Liver (tissue), 9 donors: Measurements from ENCODE around the gene NMU. TPM values are rescaled to one million over a fixed set of nuclear protein-coding genes. Genes with fewer than 3 reads are reported as not detected.
"Not testable (repeated sequence)": the region's sequence is repeated elsewhere in the genome, so short reads cannot be mapped to it uniquely, and the experiment has no call there.

Experiments used
- DNase-seq: peaks from one replicate; pipeline ENCODE4 v3.0.0-alpha.2; 2017; ENCODE audit warnings: low spot score
- H3K27ac ChIP-seq, 2 donors: one replicate each; pipeline ENCODE4 v1.7.0; 2013; ENCODE audit warnings: inconsistent platforms in 2 of 2, low read length in 2 of 2, control low read depth in 1 of 2, low read depth in 1 of 2, mild to moderate bottlenecking in 1 of 2
- H3K27me3 ChIP-seq, 4 donors: one replicate each; pipeline versions ENCODE4 v1.6.1 to v1.7.0; 2013; ENCODE audit warnings: low read length in 3 of 4, inconsistent platforms in 1 of 4, mild to moderate bottlenecking in 1 of 4, moderate library complexity in 1 of 4; ENCODE audit not compliant: control insufficient read depth in 4 of 4, insufficient read depth in 4 of 4
- H3K36me3 ChIP-seq, 4 donors: one replicate each; pipeline versions ENCODE4 v1.6.1 to v1.7.0; 2013; ENCODE audit warnings: low read length in 3 of 4, mild to moderate bottlenecking in 3 of 4, low read depth in 1 of 4, moderate library complexity in 1 of 4; ENCODE audit not compliant: control insufficient read depth in 4 of 4, insufficient read depth in 3 of 4
- H3K4me1 ChIP-seq, 4 donors: one replicate each; pipeline versions ENCODE4 v1.6.1 to v1.7.0; 2013; ENCODE audit warnings: low read length in 3 of 4, mild to moderate bottlenecking in 3 of 4, moderate library complexity in 1 of 4; ENCODE audit not compliant: control insufficient read depth in 4 of 4, insufficient read depth in 4 of 4
- H3K4me3 ChIP-seq, 3 donors: one replicate each; pipeline versions ENCODE4 v1.6.1 to v1.7.0; 2013; ENCODE audit warnings: low read length in 3 of 3, control low read depth in 1 of 3, low read depth in 1 of 3, mild to moderate bottlenecking in 1 of 3
- H3K9ac ChIP-seq, 2 donors: one replicate each; pipeline ENCODE4 v1.7.0; 2013; ENCODE audit warnings: low read length in 2 of 2, mild to moderate bottlenecking in 2 of 2, moderate library complexity in 2 of 2, control low read depth in 1 of 2, low read depth in 1 of 2
- H3K9me3 ChIP-seq, 4 donors: one replicate each; pipeline versions ENCODE4 v1.6.1 to v1.7.0; 2013; ENCODE audit warnings: low read length in 3 of 4; ENCODE audit not compliant: control insufficient read depth in 4 of 4
- ATF3 ChIP-seq: IDR thresholded peaks from 2 replicates; pipeline ENCODE4 v1.6.1; 2016; ENCODE audit warnings: antibody characterized with exemption
- CTCF ChIP-seq: fragments of 150-350 bp; IDR thresholded peaks from 2 replicates; pipeline ENCODE4 v1.5.1; 2017; ENCODE audit warnings: improper control_type of control experiment, low read depth, low read length; ENCODE audit not compliant: missing input control
- EGR1 ChIP-seq, 2 donors: IDR thresholded peaks; 2 replicates each; pipeline ENCODE4 v1.6.1; 2016 to 2018; ENCODE audit warnings: antibody characterized with exemption in 2 of 2, low read depth in 2 of 2
- FOXA1 ChIP-seq: IDR thresholded peaks from 2 replicates; pipeline ENCODE4 v1.6.1; 2016; ENCODE audit warnings: antibody characterized with exemption
- FOXA2 ChIP-seq: IDR thresholded peaks from 2 replicates; pipeline ENCODE4 v1.6.1; 2016; ENCODE audit warnings: antibody characterized with exemption
- GABPA ChIP-seq, 2 donors: IDR thresholded peaks in 1 of 2; conservative IDR thresholded peaks in 1 of 2; 2 replicates each; pipeline ENCODE4 v1.6.1; 2016; ENCODE audit warnings: antibody characterized with exemption in 2 of 2, mild to moderate bottlenecking in 1 of 2, moderate library complexity in 1 of 2
- HNF4A ChIP-seq, 2 donors: conservative IDR thresholded peaks; 2 replicates each; pipeline ENCODE4 v1.6.1; 2016; ENCODE audit warnings: antibody characterized with exemption in 2 of 2, mild to moderate bottlenecking in 2 of 2
- HNF4G ChIP-seq: IDR thresholded peaks from 2 replicates; pipeline ENCODE4 v1.6.1; 2016; ENCODE audit warnings: antibody characterized with exemption
- MAX ChIP-seq: IDR thresholded peaks from 2 replicates; pipeline ENCODE4 v1.6.1; 2016; ENCODE audit warnings: antibody characterized with exemption
- RAD21 ChIP-seq, 2 donors: IDR thresholded peaks; 2 replicates each; pipeline ENCODE4 v1.6.1; 2016; ENCODE audit warnings: antibody characterized with exemption in 2 of 2, mild to moderate bottlenecking in 2 of 2
- REST ChIP-seq: IDR thresholded peaks from 2 replicates; pipeline ENCODE4 v1.6.1; 2016; ENCODE audit warnings: antibody characterized with exemption, mild to moderate bottlenecking
- SP1 ChIP-seq: IDR thresholded peaks from 2 replicates; pipeline ENCODE4 v1.6.1; 2018; ENCODE audit warnings: antibody characterized with exemption, mild to moderate bottlenecking
- TAF1 ChIP-seq: conservative IDR thresholded peaks from 2 replicates; pipeline ENCODE4 v1.6.1; 2016; ENCODE audit warnings: antibody characterized with exemption, mild to moderate bottlenecking
- YY1 ChIP-seq: IDR thresholded peaks from 2 replicates; pipeline ENCODE4 v1.6.1; 2016; ENCODE audit warnings: antibody characterized with exemption, mild to moderate bottlenecking
- ZBTB33 ChIP-seq: IDR thresholded peaks from 2 replicates; pipeline ENCODE4 v1.6.1; 2016; ENCODE audit warnings: antibody characterized with exemption
- WGBS: extraction: QIAGEN DNeasy Blood & Tissue Kit; methylation state at CpG from one replicate; pipeline ENCODE4 v1.1.7; 2013; 5-methylcytosine and 5-hydroxymethylcytosine counted together
- polyA plus RNA-seq, 2 donors: library from polyadenylated mRNA; stranded (reverse) in 1 of 2; unstranded in 1 of 2; fragments of 200-250 nt in 1 of 2; fragments of >200 nt in 1 of 2; fragmentation: Nextera tagmentation in 1 of 2; extraction: Ambion mirVana in 1 of 2; gene quantifications; one replicate each; pipeline versions ENCODE4 v1.2.1 to v1.2.3, GENCODE V29; 2013 to 2015
- total RNA-seq, 2 donors: library from RNA; depleted of rRNA; stranded (reverse); fragments of >200 nt; gene quantifications; one replicate each; pipeline ENCODE4 v1.2.3, GENCODE V29; 2014
- donor health status: healthy.
- donor health status: healthy.
- donor health status: healthy.
- donor health status: healthy.
- donor health status: healthy.

The NMU gene
- total and polyA plus RNA-seq, 4 donors: 1.6 TPM; not detected in 3

- Histone ChIP-seq H3K4me1 (peaks cover 3 to 11% (median 6%) of the 10 kb centered on the region in 4 donors), H3K27ac (no peak overlapping the region), H3K27me3 (peaks cover 0 to 13% (median 8%) of the 10 kb centered on the region in 4 donors), H3K9me3 (no peaks in the 10 kb centered on the region), H3K4me3 (no peak overlapping the region), H3K9ac (no peak overlapping the region), H3K36me3 (no peaks in the 10 kb centered on the region)
- TF ChIP-seq GABPA (IDR thresholded peaks at IDR 0.05 in 1 of 2, conservative IDR thresholded peaks at IDR 0.05 in 1 of 2) (no peak), CTCF (no peak), ZBTB33 (no peak), HNF4A (conservative IDR thresholded peaks at IDR 0.05) (no peak), FOXA2 (no peak), SP1 (no peak)
- 46% methylated on average over 6 of the region's 6 CpGs for WGBS
- no peak for DNase-seq
Observed at GRCh38 chr4:55633903-55634302, 2.2 kb downstream of the NMU start.

- H3K27me3 ChIP-seq: no peaks in the 10 kb centered on the region
- WGBS: 74% methylated on average over 2 of the region's 2 CpGs
- no peaks in the 10 kb centered on the region for H3K4me1 ChIP-seq
- no peak for DNase-seq
- no peaks in the 10 kb centered on the region for H3K36me3 ChIP-seq
- TF ChIP-seq GABPA (IDR thresholded peaks at IDR 0.05 in 1 of 2, conservative IDR thresholded peaks at IDR 0.05 in 1 of 2): no peak
- TF ChIP-seq REST: no peak
- no peak for TF ChIP-seq FOXA2
- TF ChIP-seq RAD21 (IDR thresholded peaks at IDR 0.05): no peak
- no peak for TF ChIP-seq SP1
- TF ChIP-seq HNF4G: no peak
- no peak for TF ChIP-seq EGR1 (IDR thresholded peaks at IDR 0.05; ENCODE audit: low read depth in 2 of 2)
- TF ChIP-seq YY1: no peak
- no peak for TF ChIP-seq FOXA1
- no peak for TF ChIP-seq CTCF
- TF ChIP-seq HNF4A (conservative IDR thresholded peaks at IDR 0.05): no peak
- TF ChIP-seq TAF1: no peak
- TF ChIP-seq MAX: no peak
- TF ChIP-seq ATF3: no peak
- no peak overlapping the region for H3K27ac ChIP-seq
- H3K9ac ChIP-seq: no peak overlapping the region
- no peaks in the 10 kb centered on the region for H3K9me3 ChIP-seq
- H3K4me3 ChIP-seq: no peak overlapping the region
Observed at GRCh38 chr4:55625835-55626234, 10.3 kb downstream of the NMU start.

GRCh38 chr4:55624063-55624462 lies 12.0 kb downstream of the NMU start:
- H3K36me3 ChIP-seq, H3K9me3 ChIP-seq, H3K27me3 ChIP-seq, H3K9ac ChIP-seq, H3K4me3 ChIP-seq, H3K27ac ChIP-seq, H3K4me1 ChIP-seq, DNase-seq: not testable (repeated sequence)
- WGBS: 71% methylated on average over 1 of the region's 1 CpG
